GM12891 (cell line): Measurements from ENCODE around the gene PLSCR4.

ENCODE experiments used
- DNase-seq: peaks from one replicate; pipeline ENCODE4 v3.0.0; 2011; ENCODE audit warnings: low spot score; ENCODE audit not compliant: insufficient read length
- FAIRE-seq: peaks from 2 replicates; lab custom pipeline; 2011; peaks lifted over from hg19 to GRCh38; lab: Jason Lieb, UNC
- PAX5 ChIP-seq: IDR thresholded peaks from 2 replicates; pipeline ENCODE4 v1.6.1; 2011; ENCODE audit warnings: low read length, moderate library complexity, mild to moderate bottlenecking; ENCODE audit not compliant: insufficient read depth, severe bottlenecking
- POLR2A ChIP-seq: IDR thresholded peaks from 2 replicates; pipeline ENCODE4 v1.6.1; 2011; ENCODE audit warnings: low read depth, low read length, control low read depth
- POLR2AphosphoS5 ChIP-seq: IDR thresholded peaks from 2 replicates; pipeline ENCODE4 v1.6.1; 2011; ENCODE audit warnings: low read depth, low read length, control low read depth
- POU2F2 ChIP-seq: IDR thresholded peaks from 2 replicates; pipeline ENCODE4 v1.6.1; 2011; ENCODE audit warnings: low read depth, mild to moderate bottlenecking, control low read depth, low read length, moderate library complexity
- SPI1 ChIP-seq: IDR thresholded peaks from 2 replicates; pipeline ENCODE4 v1.6.1; 2011; ENCODE audit warnings: low read depth, low read length, control low read depth
- TAF1 ChIP-seq: IDR thresholded peaks from 2 replicates; pipeline ENCODE4 v1.6.1; 2011; ENCODE audit warnings: low read depth, low read length, control low read depth

The PLSCR4 gene

GRCh38 chr3:146156666-146157314 is 94.1 kb downstream of the PLSCR4 start:
- FAIRE-seq = no peak
- TF ChIP-seq POLR2A = no peak
- TF ChIP-seq TAF1 = no peak
- no peak for TF ChIP-seq SPI1
- TF ChIP-seq POLR2AphosphoS5 = no peak
- no peak for TF ChIP-seq PAX5
- TF ChIP-seq POU2F2 = no peak
- DNase-seq = no peak

DNA sequence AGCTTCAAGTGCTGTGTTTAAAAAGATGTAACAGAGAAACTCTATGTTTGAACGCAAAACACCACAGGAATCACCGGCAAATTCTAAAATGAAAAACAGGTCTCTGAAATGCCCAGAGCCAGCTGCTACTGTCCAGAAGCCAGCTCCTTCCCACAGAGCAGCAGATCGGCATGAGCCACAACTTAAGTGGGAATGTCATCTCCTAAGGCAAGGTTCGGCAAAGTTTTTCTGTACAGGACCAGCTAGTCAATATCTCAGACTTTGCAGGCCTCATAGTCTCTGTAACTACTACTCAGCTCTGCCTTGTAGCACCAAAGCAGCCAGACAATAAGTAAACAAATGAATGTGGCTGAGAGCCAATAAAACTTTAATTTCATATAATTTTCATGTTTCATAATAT is 94.8 kb downstream of the PLSCR4 start:
- TF ChIP-seq POU2F2 = no peak
- no peak for TF ChIP-seq PAX5
- no peak for TF ChIP-seq TAF1
- TF ChIP-seq POLR2AphosphoS5 = no peak
- TF ChIP-seq SPI1 = no peak
- no peak for TF ChIP-seq POLR2A
- DNase-seq = no peak
- no peak for FAIRE-seq

GRCh38 chr3:146154995-146155394 is 95.9 kb downstream of the PLSCR4 start:
- no peak for DNase-seq
- no peak for FAIRE-seq
- TF ChIP-seq POLR2A = no peak
- no peak for TF ChIP-seq TAF1

- no peak for TF ChIP-seq POU2F2
- DNase-seq (no peak), FAIRE-seq (no peak)
These were observed 96.6 kb downstream of the PLSCR4 start for GRCh38 chr3:146154316-146154715.

- TF ChIP-seq SPI1 = no peak
- TF ChIP-seq TAF1 = no peak
- no peak for TF ChIP-seq POLR2A
- no peak for TF ChIP-seq POLR2AphosphoS5
- no peak for TF ChIP-seq PAX5
- no peak for TF ChIP-seq POU2F2
- DNase-seq (no peak), FAIRE-seq (no peak)
These were observed 97.5 kb downstream of the PLSCR4 start for GRCh38 chr3:146153429-146153828.

DNA sequence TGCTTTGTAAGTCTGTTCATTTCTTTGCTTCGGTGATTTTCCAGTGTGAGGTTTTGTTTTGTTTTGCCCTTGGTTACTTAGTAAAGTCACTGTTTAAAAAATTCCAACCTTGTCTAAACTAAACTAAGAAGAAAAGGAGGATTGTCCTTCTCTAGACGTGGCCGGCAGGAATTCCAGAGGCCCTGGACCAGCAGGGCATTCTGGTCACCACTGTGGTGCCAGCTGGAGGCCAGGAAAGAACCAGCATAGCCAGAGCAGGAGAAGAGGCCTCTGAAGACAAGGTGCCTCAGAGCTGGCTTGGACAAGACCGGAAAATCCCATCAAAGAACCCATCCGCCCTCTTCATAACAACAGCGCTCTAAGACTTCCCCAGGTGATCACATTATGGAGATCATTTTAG is 98.1 kb downstream of the PLSCR4 start:
- FAIRE-seq (no peak), DNase-seq (no peak)
- TF ChIP-seq POLR2AphosphoS5 (no peak), TAF1 (no peak), PAX5 (no peak), POLR2A (no peak), POU2F2 (no peak), SPI1 (no peak)

GRCh38 chr3:146148468-146148931 is 102.4 kb downstream of the PLSCR4 start:
- TF ChIP-seq TAF1 (no peak), SPI1 (no peak), POU2F2 (no peak), POLR2A (no peak), PAX5 (no peak), POLR2AphosphoS5 (no peak)
- DNase-seq (no peak), FAIRE-seq (no peak)

DNA sequence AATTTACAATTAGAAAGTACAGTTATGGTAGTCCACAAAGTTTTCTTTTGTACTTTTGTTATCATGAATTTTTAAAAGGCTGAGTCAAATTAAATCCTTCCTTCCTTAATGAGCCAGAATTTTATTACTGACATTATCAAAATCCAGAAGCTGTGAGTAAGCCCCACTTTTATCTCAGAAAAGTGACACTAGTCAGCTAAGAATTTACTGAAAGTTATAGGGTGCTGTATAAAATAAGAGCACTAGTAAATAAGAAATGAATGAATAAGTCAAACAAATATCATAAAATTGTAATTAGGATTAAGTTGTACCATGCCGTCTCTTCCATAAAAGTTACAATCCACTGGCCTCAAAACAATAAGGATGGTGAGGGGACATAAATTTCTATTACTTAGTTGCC is 105.3 kb downstream of the PLSCR4 start:
- TF ChIP-seq SPI1 = no peak
- no peak for TF ChIP-seq TAF1
- no peak for TF ChIP-seq PAX5
- no peak for TF ChIP-seq POLR2AphosphoS5
- no peak for TF ChIP-seq POLR2A
- no peak for TF ChIP-seq POU2F2
- FAIRE-seq (no peak), DNase-seq (no peak)

- TF ChIP-seq PAX5 (no peak), POLR2A (no peak), TAF1 (no peak), POU2F2 (no peak), SPI1 (no peak), POLR2AphosphoS5 (no peak)
- DNase-seq = no peak
- FAIRE-seq = no peak
These were observed 108.1 kb downstream of the PLSCR4 start for GRCh38 chr3:146142757-146143156.
